ENCODE data around the gene DEPP1. TPM values are rescaled to one million over a fixed set of nuclear protein-coding genes. Genes with fewer than 3 reads are reported as not detected.

The DEPP1 gene
- total and polyA plus RNA-seq, 2 of the 4 experiments (the other 2 are of a cell fraction) = 13.6 to 30.0 TPM

GRCh38 chr10:44956226-44956625 lies 22.4 kb downstream of the DEPP1 start:
- no peaks in the 10 kb centered on the region for H3K27me3 ChIP-seq (ENCODE audit: control insufficient read depth, insufficient read depth, low read length)
- no peak overlapping the region for H3K9ac ChIP-seq (ENCODE audit: low read depth, low read length)
- H4K8ac ChIP-seq (ENCODE audit: low read depth in 2 of 2, low read length in 2 of 2) = no peak overlapping the region
- no peak overlapping the region for H2BK5ac ChIP-seq (ENCODE audit: low read depth, low read length, poor library complexity, severe bottlenecking)
- DNase-seq (no peak), ATAC-seq (ENCODE audit: low read depth) (no peak)
- H3K14ac ChIP-seq (replicated peaks; ENCODE audit: low read depth, low read length) = no peak overlapping the region
- H3K4me2 ChIP-seq (ENCODE audit: low read depth, low read length) = no peak overlapping the region
- peaks cover 11 to 27% of the 10 kb centered on the region in 2 experiments; a peak in 3 of 4 replicates for H3K79me1 ChIP-seq (ENCODE audit: low read depth in 1 of 2, low read length in 2 of 2)
- no peak overlapping the region for H3K23ac ChIP-seq (ENCODE audit: low read depth, low read length)
- peaks cover 15% of the 10 kb centered on the region for H3K4me1 ChIP-seq (ENCODE audit: control insufficient read depth, insufficient read depth, low read length)
- no peak overlapping the region for H2AFZ ChIP-seq (replicated peaks; ENCODE audit: low read length, poor library complexity)
- intact Hi-C loops (cut with micrococcal nuclease) (no loop called here), in situ Hi-C loops (cut with MboI; ENCODE audit: low sequenced_read_pairs) (no loop called here), dilution Hi-C loops (cut with HindIII; ENCODE audit: low sequenced_read_pairs, unreplicated experiment) (no loop called here)
- no peak overlapping the region for H4K91ac ChIP-seq (ENCODE audit: insufficient read depth, low read depth, low read length)
- H2BK15ac ChIP-seq (ENCODE audit: low read depth, low read length) = no peak overlapping the region
- no peaks in the 10 kb centered on the region for H4K20me1 ChIP-seq (ENCODE audit: insufficient read depth, low read length)
- H3K4ac ChIP-seq (ENCODE audit: low read depth, low read length) = no peak overlapping the region
- peaks cover 8% of the 10 kb centered on the region; the same call in 1 of the 2 replicates for H3K36me3 ChIP-seq (ENCODE audit: control insufficient read depth, insufficient read depth, low read length)
- TF ChIP-seq RFX5 (IDR thresholded peaks at IDR 0.05; ENCODE audit: low read depth, low read length) (no peak), CEBPB (IDR thresholded peaks at IDR 0.05; ENCODE audit: low read depth, low read length) (no peak), BHLHE40 (IDR thresholded peaks at IDR 0.05; ENCODE audit: low read depth, low read length) (no peak), FOS (IDR thresholded peaks at IDR 0.05; ENCODE audit: low read depth, low read length) (no peak), MAZ (IDR thresholded peaks at IDR 0.05; ENCODE audit: borderline replicate concordance, low read depth, low read length) (no peak), POLR2A (IDR thresholded peaks at IDR 0.05; ENCODE audit: low read depth, low read length) (no peak), USF2 (IDR thresholded peaks at IDR 0.05; ENCODE audit: low read depth, low read length) (no peak), MAFK (IDR thresholded peaks at IDR 0.05; ENCODE audit: low read depth, low read length) (no peak), CTCF (conservative IDR thresholded peaks at IDR 0.05; ENCODE audit: low read depth, low read length) (no peak), RAD21 (IDR thresholded peaks at IDR 0.05; ENCODE audit: low read length) (no peak), MXI1 (IDR thresholded peaks at IDR 0.05; ENCODE audit: borderline replicate concordance, low read depth, low read length) (no peak), NFE2L2 (IDR thresholded peaks at IDR 0.05; ENCODE audit: low read depth, low read length) (no peak), CHD1 (IDR thresholded peaks at IDR 0.05; ENCODE audit: low read depth, low read length) (no peak), RCOR1 (IDR thresholded peaks at IDR 0.05; ENCODE audit: insufficient replicate concordance, low read length) (no peak), SMC3 (IDR thresholded peaks at IDR 0.05; ENCODE audit: low read depth, low read length) (no peak)
- TF ChIP-seq, protein P1, sequence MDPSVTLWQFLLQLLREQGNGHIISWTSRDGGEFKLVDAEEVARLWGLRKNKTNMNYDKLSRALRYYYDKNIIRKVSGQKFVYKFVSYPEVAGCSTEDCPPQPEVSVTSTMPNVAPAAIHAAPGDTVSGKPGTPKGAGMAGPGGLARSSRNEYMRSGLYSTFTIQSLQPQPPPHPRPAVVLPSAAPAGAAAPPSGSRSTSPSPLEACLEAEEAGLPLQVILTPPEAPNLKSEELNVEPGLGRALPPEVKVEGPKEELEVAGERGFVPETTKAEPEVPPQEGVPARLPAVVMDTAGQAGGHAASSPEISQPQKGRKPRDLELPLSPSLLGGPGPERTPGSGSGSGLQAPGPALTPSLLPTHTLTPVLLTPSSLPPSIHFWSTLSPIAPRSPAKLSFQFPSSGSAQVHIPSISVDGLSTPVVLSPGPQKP (IDR thresholded peaks at IDR 0.05; ENCODE audit: borderline replicate concordance, low read depth, low read length) = no peak
- no peak overlapping the region for H3K4me3 ChIP-seq (ENCODE audit: insufficient read depth, low read depth, low read length)
- H2BK120ac ChIP-seq (ENCODE audit: low read depth, low read length) = no peak overlapping the region
- peaks cover 2% of the 10 kb centered on the region; the same call in 1 of the 2 replicates for H3K9me3 ChIP-seq (ENCODE audit: control insufficient read depth, insufficient read depth, low read length)
- no peak overlapping the region for H3K56ac ChIP-seq (ENCODE audit: extremely low read depth, insufficient read depth, low read length)
- H3K9me1 ChIP-seq (ENCODE audit: insufficient read depth, low read length) = peaks cover 13% of the 10 kb centered on the region
- WGBS, 2 experiments (ENCODE audit: extremely low coverage in 2 of 2, insufficient read length in 1 of 2) = 70% methylated on average over 4 of the region's 4 CpGs; no CpG with 5 or more reads in 1 of the 2 experiments
- no peak overlapping the region for H3K18ac ChIP-seq (ENCODE audit: low read depth, low read length)
- no peak overlapping the region for H4K5ac ChIP-seq (ENCODE audit: low read depth, low read length)
- no peak overlapping the region for H2AK5ac ChIP-seq (ENCODE audit: low read depth, low read length)
- H3K27ac ChIP-seq (ENCODE audit: insufficient read depth, low read length) = no peak overlapping the region
- ChIA-PET CTCF (no interaction called here), POLR2A (ENCODE audit: unreplicated experiment) (no interaction called here)
- no TSS peak for BruUV-seq (replicated peaks)
- H2BK20ac ChIP-seq (ENCODE audit: low read depth, low read length) = no peak overlapping the region
- no peak overlapping the region for H2AK9ac ChIP-seq (replicated peaks; ENCODE audit: low read depth, low read length, poor library complexity)

All from IMR-90 (cell line).